A549 (cell line): Measurements from ENCODE around the gene ELOB. TPM values are rescaled to one million over a fixed set of nuclear protein-coding genes. Genes with fewer than 3 reads are reported as not detected.

Experiments
- ATAC-seq, 2 experiments: fragments of 200-7000 bp in 1 of 2; fragments of >200 bp in 1 of 2; cut with Nextera tagmentation in 1 of 2; cut with Tn5 transposase in 1 of 2; 3 replicates each; pipeline versions ENCODE4 v1.8.0 to v1.9.1; 2018 to 2020; ENCODE audit warnings: mild to moderate bottlenecking in 1 of 2, moderate library complexity in 1 of 2
- CTCF ChIA-PET: fragments of 300-600 bp; sonication (Branson Sonifier 250); formaldehyde crosslinking; extraction: SDS; loops from one replicate; lab custom pipeline; 2021; ENCODE audit warnings: antibody characterized with exemption, inconsistent platforms; lab: Yijun Ruan, JAX
- POLR2A ChIA-PET: fragments of 350-600 bp; formaldehyde crosslinking; extraction: SDS; loops from one replicate; lab custom pipeline; 2021; ENCODE audit warnings: antibody characterized with exemption, inconsistent platforms; lab: Yijun Ruan, JAX
- DNase-seq, 2 experiments: peaks; one replicate each; pipeline versions ENCODE4 v3.0.0 to v3.0.0-alpha.2; 2011 to 2016; ENCODE audit warnings: low read depth in 1 of 2, low spot score in 1 of 2
- FAIRE-seq: peaks from 2 replicates; lab custom pipeline; 2011; peaks lifted over from hg19 to GRCh38; lab: Jason Lieb, UNC
- H3K27ac ChIP-seq, 2 experiments: fragments of >200 bp; sonication (Bioruptor Twin); formaldehyde crosslinking; 3 replicates each; pipeline ENCODE4 v1.5.1; 2016 to 2017
- H3K4me1 ChIP-seq: fragments of >200 bp; sonication (Bioruptor Twin); formaldehyde crosslinking; 3 replicates; pipeline ENCODE4 v1.6.1; 2016
- H3K4me2 ChIP-seq: fragments of >200 bp; sonication (Bioruptor Twin); formaldehyde crosslinking; 3 replicates; pipeline ENCODE4 v1.6.1; 2016
- H3K4me3 ChIP-seq: fragments of >200 bp; sonication (Bioruptor Twin); formaldehyde crosslinking; 3 replicates; pipeline ENCODE4 v1.5.1; 2016
- H3K9me3 ChIP-seq: fragments of >200 bp; sonication (Bioruptor Twin); formaldehyde crosslinking; 3 replicates; pipeline ENCODE4 v1.6.1; 2016
- BHLHE40 ChIP-seq: IDR thresholded peaks from 2 replicates; pipeline ENCODE4 v1.6.1; 2012; ENCODE audit warnings: low read depth, low read length, inconsistent platforms
- CEBPB ChIP-seq, 2 experiments: fragments of >200 bp in 1 of 2; sonication (Bioruptor Twin) in 1 of 2; formaldehyde crosslinking in 1 of 2; IDR thresholded peaks; 2 replicates each; pipeline ENCODE4 v1.6.1; 2012 to 2016
- CHD4 ChIP-seq: fragments of 200-600 bp; sonication (generic); IDR thresholded peaks from 2 replicates; pipeline ENCODE4 v1.6.1; 2016; ENCODE audit warnings: antibody characterized with exemption, mild to moderate bottlenecking, borderline replicate concordance
- ESRRA ChIP-seq: fragments of 150-350 bp; IDR thresholded peaks from 2 replicates; pipeline ENCODE4 v1.6.1; 2014; ENCODE audit warnings: mild to moderate bottlenecking, low read length, borderline replicate concordance
- FOSB ChIP-seq: fragments of 250-450 bp; sonication (Bioruptor Pico); IDR thresholded peaks from 2 replicates; pipeline ENCODE4 v1.5.0; 2020; ENCODE audit warnings: mild to moderate bottlenecking, moderate library complexity
- HDAC2 ChIP-seq: fragments of 200-600 bp; sonication (generic); IDR thresholded peaks from 2 replicates; pipeline ENCODE4 v1.6.1; 2016
- HOXA7 ChIP-seq: fragments of 250-450 bp; sonication (Bioruptor Pico); IDR thresholded peaks from 2 replicates; pipeline ENCODE4 v1.5.0; 2020; ENCODE audit warnings: mild to moderate bottlenecking, moderate library complexity
- KDM5A ChIP-seq: fragments of 200-600 bp; sonication (generic); IDR thresholded peaks from 2 replicates; pipeline ENCODE4 v1.6.1; 2016; ENCODE audit warnings: antibody characterized with exemption, mild to moderate bottlenecking
- MAFK ChIP-seq: fragments of 450-650 bp; IDR thresholded peaks from 2 replicates; pipeline ENCODE4 v1.6.1; 2014; ENCODE audit not compliant: partially characterized antibody
- NFE2L2 ChIP-seq: fragments of 150-350 bp; conservative IDR thresholded peaks from 2 replicates; pipeline ENCODE4 v1.6.1; 2014; ENCODE audit warnings: low read length
- NPAS2 ChIP-seq: fragments of 250-450 bp; sonication (Bioruptor Pico); IDR thresholded peaks from 2 replicates; pipeline ENCODE4 v1.8.0; 2022; ENCODE audit warnings: mild to moderate bottlenecking, moderate library complexity, borderline replicate concordance
- RFX5 ChIP-seq: fragments of 450-650 bp; IDR thresholded peaks from 2 replicates; pipeline ENCODE4 v1.7.1; 2014; ENCODE audit warnings: antibody characterized with exemption, mild to moderate bottlenecking, moderate library complexity
- RNF2 ChIP-seq: fragments of 200-600 bp; sonication (generic); IDR thresholded peaks from 2 replicates; pipeline ENCODE4 v1.6.1; 2016; ENCODE audit warnings: low read depth, mild to moderate bottlenecking, antibody characterized with exemption, moderate library complexity, borderline replicate concordance
- TFCP2L1 ChIP-seq: fragments of 250-450 bp; sonication (Bioruptor Pico); IDR thresholded peaks from 2 replicates; pipeline ENCODE4 v1.5.0; 2021; ENCODE audit warnings: mild to moderate bottlenecking
- ZFP36 ChIP-seq: fragments of 450-650 bp; IDR thresholded peaks from 2 replicates; pipeline ENCODE4 v1.6.1; 2014; ENCODE audit warnings: borderline replicate concordance; ENCODE audit not compliant: partially characterized antibody
- ZSCAN20 ChIP-seq: fragments of 250-450 bp; sonication (Bioruptor Pico); IDR thresholded peaks from 2 replicates; pipeline ENCODE4 v1.8.0; 2022; ENCODE audit warnings: mild to moderate bottlenecking, moderate library complexity
- WGBS: methylation state at CpG from one replicate; pipeline ENCODE4 v1.1.6; 2017; ENCODE audit errors: missing lambda C conversion rate; 5-methylcytosine and 5-hydroxymethylcytosine counted together
- polyA plus RNA-seq, 4 experiments: library from polyadenylated mRNA; depleted of rRNA in 3 of 4; stranded (reverse); fragments of >200 nt; fragmentation: RNase III in 1 of 4; extraction: RNeasy Plus Mini Kit Qiagen cat#74134 plus additional on column Dnase treatment in 1 of 4; gene quantifications; 2 replicates in 3 of 4; 3 replicates in 1 of 4; pipeline ENCODE4 v1.2.3, GENCODE V29; 2011 to 2017
- TF ChIP-seq, protein P1 (sequence below): IDR thresholded peaks from 2 replicates; pipeline ENCODE4 v1.6.1; 2012
- TF ChIP-seq, protein P2 (sequence below): fragments of 200-600 bp; sonication (generic); IDR thresholded peaks from 2 replicates; pipeline ENCODE4 v1.6.1; 2016; ENCODE audit warnings: antibody characterized with exemption, mild to moderate bottlenecking, moderate library complexity
- TF ChIP-seq, protein P3 (sequence below): IDR thresholded peaks from 2 replicates; pipeline ENCODE4 v1.6.1; 2012; ENCODE audit warnings: low read depth, borderline replicate concordance
- TF ChIP-seq, protein P4 (sequence below): fragments of 250-450 bp; sonication (Bioruptor Pico); IDR thresholded peaks from 2 replicates; pipeline ENCODE4 v1.5.0; 2020; ENCODE audit warnings: low read depth, mild to moderate bottlenecking, moderate library complexity

Gene ELOB
- polyA plus RNA-seq, 2 of the 4 experiments (the other 2 are of a cell fraction), result 136 to 494 TPM

DNA sequence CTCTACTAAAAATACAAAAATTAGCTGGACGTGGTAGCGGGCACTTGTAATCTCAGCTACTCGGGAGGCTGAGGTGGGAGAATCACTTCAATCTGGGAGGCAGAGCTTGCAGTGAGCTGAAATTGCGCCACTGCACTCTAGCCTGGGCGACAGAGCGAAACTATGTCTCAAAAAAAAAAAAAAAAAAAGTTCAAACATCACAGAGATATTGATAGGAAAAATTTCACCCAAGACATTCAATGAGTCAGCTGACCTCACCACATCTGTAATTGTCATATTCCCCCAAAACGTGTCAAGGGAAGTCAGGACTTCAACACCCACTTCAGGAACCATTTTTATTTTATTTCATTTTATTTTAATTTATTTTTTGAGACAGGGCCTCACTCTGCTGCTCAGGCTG, 49.0 kb downstream of the ELOB start:
- H3K4me3 ChIP-seq, result no peak overlapping the region
- TF ChIP-seq MAFK (no peak), RFX5 (no peak), HDAC2 (no peak), ZFP36 (no peak)
- TF ChIP-seq, protein P1, sequence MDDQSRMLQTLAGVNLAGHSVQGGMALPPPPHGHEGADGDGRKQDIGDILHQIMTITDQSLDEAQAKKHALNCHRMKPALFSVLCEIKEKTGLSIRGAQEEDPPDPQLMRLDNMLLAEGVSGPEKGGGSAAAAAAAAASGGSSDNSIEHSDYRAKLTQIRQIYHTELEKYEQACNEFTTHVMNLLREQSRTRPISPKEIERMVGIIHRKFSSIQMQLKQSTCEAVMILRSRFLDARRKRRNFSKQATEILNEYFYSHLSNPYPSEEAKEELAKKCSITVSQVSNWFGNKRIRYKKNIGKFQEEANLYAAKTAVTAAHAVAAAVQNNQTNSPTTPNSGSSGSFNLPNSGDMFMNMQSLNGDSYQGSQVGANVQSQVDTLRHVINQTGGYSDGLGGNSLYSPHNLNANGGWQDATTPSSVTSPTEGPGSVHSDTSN, result no peak
- ChIA-PET POLR2A (no interaction called here), CTCF (interaction anchor here (1.1 kb wide), 1 partner anchor 9 kb away, joined by 3 read pairs; no protein-coding TSS in a partner anchor)
- FAIRE-seq (no peak), DNase-seq (no peak), ATAC-seq (no peak)
- 82% methylated on average over 7 of the region's 7 CpGs for WGBS
- H3K9me3 ChIP-seq, result no peaks in the 10 kb centered on the region
- no peak overlapping the region for H3K27ac ChIP-seq
- no peak overlapping the region for H3K4me2 ChIP-seq
- peaks cover 4% of the 10 kb centered on the region; the same call in 2 of the 3 replicates for H3K4me1 ChIP-seq

DNA sequence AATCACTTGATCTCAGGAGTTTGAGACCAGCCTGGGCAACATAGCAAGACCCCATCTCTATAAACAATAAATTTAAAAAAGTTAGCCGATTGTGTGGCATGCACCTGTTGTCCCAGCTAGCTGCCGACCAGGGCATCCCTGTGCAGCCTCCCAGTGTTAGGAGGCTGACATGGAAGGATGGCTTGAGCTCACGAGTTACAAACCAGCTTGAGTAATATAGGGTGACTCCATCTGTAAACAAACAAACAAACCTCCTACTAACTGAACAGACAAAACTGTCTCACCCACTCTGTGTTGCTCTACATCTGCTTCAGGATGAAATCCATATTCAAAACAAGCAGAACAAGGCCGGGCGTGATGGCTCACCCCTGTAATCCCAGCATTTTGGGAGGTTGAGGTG, 50.2 kb downstream of the ELOB start:
- WGBS, result 65% methylated on average over 5 of the region's 5 CpGs
- CTCF ChIA-PET, result interaction anchor here (1.1 to 1.4 kb wide), 2 partner anchors 8 to 141 kb away, joined by 3 to 4 read pairs; no protein-coding TSS in a partner anchor

More for the DNA sequence above, 50.2 kb downstream of the ELOB start:
- ATAC-seq, result 0 out of 6 replicates have a peak, but pooled peaks have one; percentile 23 to 60
- no peak for FAIRE-seq
- TF ChIP-seq ZFP36 (no peak), KDM5A (no peak), RNF2 (no peak), ESRRA (no peak), NFE2L2 (no peak), FOSB (CRISPR knock-in tag) (no peak), NPAS2 (CRISPR knock-in tag) (no peak), BHLHE40 (no peak), ZSCAN20 (CRISPR knock-in tag) (no peak), TFCP2L1 (no peak), CHD4 (no peak), RFX5 (no peak), CEBPB (IDR thresholded peaks at IDR 0.05) (no peak), HOXA7 (CRISPR knock-in tag) (no peak)
- TF ChIP-seq, protein P2, sequence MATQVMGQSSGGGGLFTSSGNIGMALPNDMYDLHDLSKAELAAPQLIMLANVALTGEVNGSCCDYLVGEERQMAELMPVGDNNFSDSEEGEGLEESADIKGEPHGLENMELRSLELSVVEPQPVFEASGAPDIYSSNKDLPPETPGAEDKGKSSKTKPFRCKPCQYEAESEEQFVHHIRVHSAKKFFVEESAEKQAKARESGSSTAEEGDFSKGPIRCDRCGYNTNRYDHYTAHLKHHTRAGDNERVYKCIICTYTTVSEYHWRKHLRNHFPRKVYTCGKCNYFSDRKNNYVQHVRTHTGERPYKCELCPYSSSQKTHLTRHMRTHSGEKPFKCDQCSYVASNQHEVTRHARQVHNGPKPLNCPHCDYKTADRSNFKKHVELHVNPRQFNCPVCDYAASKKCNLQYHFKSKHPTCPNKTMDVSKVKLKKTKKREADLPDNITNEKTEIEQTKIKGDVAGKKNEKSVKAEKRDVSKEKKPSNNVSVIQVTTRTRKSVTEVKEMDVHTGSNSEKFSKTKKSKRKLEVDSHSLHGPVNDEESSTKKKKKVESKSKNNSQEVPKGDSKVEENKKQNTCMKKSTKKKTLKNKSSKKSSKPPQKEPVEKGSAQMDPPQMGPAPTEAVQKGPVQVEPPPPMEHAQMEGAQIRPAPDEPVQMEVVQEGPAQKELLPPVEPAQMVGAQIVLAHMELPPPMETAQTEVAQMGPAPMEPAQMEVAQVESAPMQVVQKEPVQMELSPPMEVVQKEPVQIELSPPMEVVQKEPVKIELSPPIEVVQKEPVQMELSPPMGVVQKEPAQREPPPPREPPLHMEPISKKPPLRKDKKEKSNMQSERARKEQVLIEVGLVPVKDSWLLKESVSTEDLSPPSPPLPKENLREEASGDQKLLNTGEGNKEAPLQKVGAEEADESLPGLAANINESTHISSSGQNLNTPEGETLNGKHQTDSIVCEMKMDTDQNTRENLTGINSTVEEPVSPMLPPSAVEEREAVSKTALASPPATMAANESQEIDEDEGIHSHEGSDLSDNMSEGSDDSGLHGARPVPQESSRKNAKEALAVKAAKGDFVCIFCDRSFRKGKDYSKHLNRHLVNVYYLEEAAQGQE, result no peak
- TF ChIP-seq, protein P3, sequence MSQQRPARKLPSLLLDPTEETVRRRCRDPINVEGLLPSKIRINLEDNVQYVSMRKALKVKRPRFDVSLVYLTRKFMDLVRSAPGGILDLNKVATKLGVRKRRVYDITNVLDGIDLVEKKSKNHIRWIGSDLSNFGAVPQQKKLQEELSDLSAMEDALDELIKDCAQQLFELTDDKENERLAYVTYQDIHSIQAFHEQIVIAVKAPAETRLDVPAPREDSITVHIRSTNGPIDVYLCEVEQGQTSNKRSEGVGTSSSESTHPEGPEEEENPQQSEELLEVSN, result no peak
- TF ChIP-seq, protein P4, sequence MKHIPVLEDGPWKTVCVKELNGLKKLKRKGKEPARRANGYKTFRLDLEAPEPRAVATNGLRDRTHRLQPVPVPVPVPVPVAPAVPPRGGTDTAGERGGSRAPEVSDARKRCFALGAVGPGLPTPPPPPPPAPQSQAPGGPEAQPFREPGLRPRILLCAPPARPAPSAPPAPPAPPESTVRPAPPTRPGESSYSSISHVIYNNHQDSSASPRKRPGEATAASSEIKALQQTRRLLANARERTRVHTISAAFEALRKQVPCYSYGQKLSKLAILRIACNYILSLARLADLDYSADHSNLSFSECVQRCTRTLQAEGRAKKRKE, result no peak
- Histone ChIP-seq H3K4me2 (no peak overlapping the region), H3K27ac (no peak overlapping the region), H3K4me3 (no peak overlapping the region), H3K4me1 (peaks cover 7% of the 10 kb centered on the region; the same call in 2 of the 3 replicates), H3K9me3 (no peaks in the 10 kb centered on the region)
- DNase-seq, result no peak
- POLR2A ChIA-PET, result no interaction called here
